ENCODE results near the gene MYB.
"Not testable (repeated sequence)": the region's sequence is repeated elsewhere in the genome, so short reads cannot be mapped to it uniquely, and the experiment has no call there.

MYB gene

GRCh38 chr6:135222623-135223022 is 41.5 kb downstream of the MYB start:
- no peak for DNase-seq (ENCODE audit: low read depth)

GRCh38 chr6:135224037-135224647 is 43.0 kb downstream of the MYB start:
- no peak for DNase-seq (ENCODE audit: low read depth)

DNA sequence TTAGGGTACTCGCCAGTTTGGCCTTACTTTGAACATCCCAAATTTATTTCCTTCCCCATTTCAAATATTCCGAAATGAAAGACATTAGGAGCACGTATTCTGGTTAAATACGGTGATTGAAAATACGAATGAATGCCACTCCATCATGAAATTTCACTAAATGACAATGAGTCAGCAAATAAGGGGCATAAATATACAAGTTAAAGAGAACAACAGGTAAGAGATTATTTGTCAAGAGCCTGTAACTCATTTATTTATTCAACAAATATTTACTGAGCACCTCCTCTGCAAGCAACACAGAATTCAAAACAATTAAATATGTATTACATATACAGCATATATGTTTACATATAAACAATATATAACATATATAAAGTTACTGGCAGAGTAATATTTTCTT is 44.8 kb downstream of the MYB start:
- no peak for DNase-seq (ENCODE audit: low read depth)

GRCh38 chr6:135226537-135226936 is 45.4 kb downstream of the MYB start:
- no peak for DNase-seq (ENCODE audit: low read depth)

GRCh38 chr6:135227349-135227748 is 46.2 kb downstream of the MYB start:
- DNase-seq (ENCODE audit: low read depth), result no peak

DNA sequence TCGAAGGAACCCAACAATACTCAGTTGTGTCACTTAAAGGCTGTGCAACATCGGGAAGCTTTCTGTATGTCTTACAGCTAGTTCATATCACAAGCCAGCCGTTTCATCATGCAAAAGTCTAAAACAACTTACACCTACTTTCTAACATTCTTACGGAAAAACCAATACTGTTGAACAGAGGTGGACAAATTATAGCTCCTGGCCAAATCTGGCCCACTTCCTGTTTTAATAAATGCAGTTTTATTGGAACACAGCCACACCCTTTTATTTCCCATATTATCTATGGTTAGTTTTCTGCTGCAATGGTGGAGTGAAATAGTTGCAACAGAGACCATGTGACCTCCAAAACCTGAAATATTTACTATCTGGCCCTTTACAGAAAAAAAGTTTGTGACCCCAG is 46.6 kb downstream of the MYB start:
- no peak for DNase-seq (ENCODE audit: low read depth)

- DNase-seq (ENCODE audit: low read depth), result no peak
These were observed 47.4 kb downstream of the MYB start for GRCh38 chr6:135228486-135228885.

- no peak for DNase-seq (ENCODE audit: low read depth)
These were observed 48.9 kb downstream of the MYB start for GRCh38 chr6:135229996-135230395.

DNA sequence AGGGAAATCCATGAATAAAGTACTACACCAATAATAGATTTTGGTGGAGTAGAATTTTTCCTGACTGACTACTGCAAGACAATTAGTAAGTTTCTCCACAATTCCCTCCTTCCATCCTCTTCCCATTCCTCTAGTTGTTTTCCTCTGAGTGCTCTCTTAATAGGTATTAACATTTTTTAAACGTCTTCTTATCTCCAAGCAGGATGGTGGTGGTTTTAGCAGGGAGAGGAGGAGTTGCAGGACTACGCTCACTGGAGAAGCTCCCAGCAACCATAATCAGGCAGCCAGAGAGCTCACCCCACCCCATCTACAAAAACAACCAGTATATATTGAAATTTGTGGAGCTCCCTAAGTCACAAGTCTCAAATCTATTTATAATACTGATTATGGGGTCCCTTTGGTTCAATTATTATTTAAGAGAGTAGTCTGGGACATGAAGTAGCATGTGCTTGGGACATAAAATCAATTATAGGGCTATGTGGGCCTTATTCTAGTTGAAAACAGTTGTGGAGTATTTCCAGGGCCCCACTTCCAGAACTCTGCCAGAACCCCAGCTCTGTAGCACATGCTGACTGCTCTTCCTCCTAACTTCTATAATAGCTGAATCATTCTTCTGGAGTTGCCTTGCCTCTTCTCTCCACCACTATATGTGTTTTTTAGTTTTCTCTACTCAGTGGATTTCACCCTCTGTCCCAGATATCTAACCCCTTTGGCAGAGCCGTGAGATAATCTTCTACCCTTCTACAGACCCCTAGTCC is 49.8 kb downstream of the MYB start:
- DNase-seq (ENCODE audit: low read depth), result peak; percentile 25

- DNase-seq (ENCODE audit: low read depth), result no peak
These were observed 50.3 kb downstream of the MYB start for GRCh38 chr6:135231469-135231844.

GRCh38 chr6:135233686-135234491 is 52.8 kb downstream of the MYB start:
- no peak for DNase-seq (ENCODE audit: low read depth)

DNA sequence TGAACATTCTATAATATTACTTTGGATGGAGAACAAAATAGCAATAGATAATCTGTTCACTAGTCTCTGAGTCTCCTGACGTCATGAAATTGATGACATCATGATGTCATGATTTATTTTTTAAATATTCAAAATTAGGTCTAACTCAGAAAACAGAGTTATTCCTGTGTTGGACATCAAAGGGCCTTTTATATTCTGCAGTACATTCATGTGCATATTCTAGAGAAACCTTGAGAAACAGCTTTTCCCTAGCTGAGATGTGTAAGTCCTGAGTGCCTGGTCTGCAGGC is 53.3 kb downstream of the MYB start:
- DNase-seq (ENCODE audit: low read depth), result no peak

- no peak for DNase-seq (ENCODE audit: low read depth)
These were observed 54.6 kb downstream of the MYB start for GRCh38 chr6:135235716-135236115.

DNA sequence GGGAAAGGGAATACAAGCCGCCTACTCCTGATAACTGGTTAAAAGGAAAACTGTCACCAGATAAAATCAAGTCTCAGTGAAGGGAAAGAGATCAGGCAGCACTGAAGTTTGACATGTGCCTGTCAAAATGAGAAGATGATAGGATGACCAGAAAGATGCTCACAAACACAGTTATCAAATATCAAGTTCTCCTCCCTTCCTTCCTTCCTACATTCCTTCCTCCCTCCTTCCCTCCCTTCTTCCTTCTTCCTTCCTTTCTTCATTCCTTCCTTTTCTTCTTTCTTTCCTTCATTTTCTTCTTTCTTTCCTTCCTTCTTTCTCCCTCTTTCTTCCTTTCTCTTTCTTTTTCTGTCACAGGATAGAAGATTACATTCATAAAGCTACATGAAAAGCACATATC is 55.2 kb downstream of the MYB start:
- no peak for DNase-seq (ENCODE audit: low read depth)

GRCh38 chr6:135236732-135237131 is 55.6 kb downstream of the MYB start:
- DNase-seq (ENCODE audit: low read depth), result no peak

DNA sequence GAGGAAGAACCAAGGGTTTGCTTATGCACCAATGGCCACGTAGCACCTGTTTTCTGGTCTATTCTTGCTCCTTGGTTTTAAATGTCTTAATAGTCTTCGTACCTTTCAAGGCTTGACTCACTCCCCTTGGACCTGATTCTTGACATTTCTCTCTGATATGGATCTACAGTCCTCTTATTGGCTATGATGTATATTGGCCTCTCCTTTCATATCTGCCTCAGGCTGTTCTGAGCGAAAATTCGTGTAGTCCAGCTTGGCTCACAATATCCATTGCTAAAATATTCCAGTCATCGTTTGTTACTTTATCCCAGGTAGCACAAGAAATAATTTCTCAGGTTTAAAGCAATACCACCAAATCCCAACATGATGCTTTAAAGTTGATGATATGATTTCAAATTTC is 59.6 kb downstream of the MYB start:
- DNase-seq (ENCODE audit: low read depth), result no peak

GRCh38 chr6:135243871-135244796 is 63.0 kb downstream of the MYB start:
- no peak for DNase-seq (ENCODE audit: low read depth)

GRCh38 chr6:135244805-135245204 is 63.7 kb downstream of the MYB start:
- DNase-seq (ENCODE audit: low read depth), result no peak

- DNase-seq (ENCODE audit: low read depth), result not testable (repeated sequence)
These were observed 65.4 kb downstream of the MYB start for GRCh38 chr6:135246412-135247012.

DNA sequence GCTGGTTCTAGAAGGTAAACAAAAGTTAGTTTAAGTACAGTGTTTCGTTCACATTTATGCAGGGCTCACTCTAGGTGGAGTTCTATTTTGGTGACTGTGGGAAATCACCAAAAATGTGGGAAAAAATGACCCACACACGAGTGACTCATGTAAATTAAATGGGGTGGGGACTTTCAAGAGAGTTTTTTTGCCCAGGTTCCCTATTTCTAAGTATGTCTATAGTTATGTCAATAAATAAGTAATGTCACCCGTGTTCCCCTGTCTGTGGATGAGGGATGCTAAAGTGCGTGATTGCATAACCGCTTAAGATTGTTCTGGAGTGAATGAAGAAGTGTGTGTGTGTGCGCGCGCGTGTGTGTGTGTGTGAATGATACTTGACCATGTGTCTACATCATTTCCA is 69.1 kb downstream of the MYB start:
- no peak for DNase-seq (ENCODE audit: low read depth)

- DNase-seq (ENCODE audit: low read depth), result no peak
These were observed 69.8 kb downstream of the MYB start for GRCh38 chr6:135250751-135251497.
